Breast epithelium (tissue), 4 donors: ENCODE measurements around the gene ADGRG3. TPM values are rescaled to one million over a fixed set of nuclear protein-coding genes. Genes with fewer than 3 reads are reported as not detected.

Experiments
- DNase-seq, 2 donors: peaks; one replicate each; pipeline ENCODE4 v3.0.0-alpha.2; 2019; ENCODE audit warnings: low spot score in 2 of 2
- H3K27ac ChIP-seq, 2 donors: fragments of 200-600 bp; sonication (generic) in 1 of 2; one replicate each; pipeline ENCODE4 v1.5.1; 2016 to 2019; ENCODE audit warnings: mild to moderate bottlenecking in 1 of 2
- H3K27me3 ChIP-seq, 2 donors: fragments of 200-600 bp; sonication (generic) in 1 of 2; one replicate each; pipeline versions ENCODE4 v1.5.1 to v1.6.0; 2017 to 2019; ENCODE audit warnings: control low read depth in 1 of 2, mild to moderate bottlenecking in 1 of 2
- H3K36me3 ChIP-seq: fragments of 200-600 bp; one replicate; pipeline ENCODE4 v1.5.1; 2019
- H3K4me1 ChIP-seq, 2 donors: fragments of 200-600 bp; sonication (generic); one replicate each; pipeline ENCODE4 v1.5.1; 2016 to 2019; ENCODE audit warnings: control low read depth in 1 of 2
- H3K4me3 ChIP-seq, 3 donors: fragments of 200-600 bp; sonication (generic); 1 replicate in 2 of 3; 2 replicates in 1 of 3; pipeline ENCODE4 v1.5.1; 2016 to 2019; ENCODE audit warnings: mild to moderate bottlenecking in 3 of 3, moderate library complexity in 2 of 3
- H3K9me3 ChIP-seq, 2 donors: fragments of 200-600 bp; sonication (generic) in 1 of 2; one replicate each; pipeline ENCODE4 v1.5.1; 2016 to 2019; ENCODE audit warnings: control low read depth in 1 of 2
- POLR2A ChIP-seq: fragments of 450-650 bp; IDR thresholded peaks from one replicate; pipeline ENCODE4 v1.6.1; 2016; ENCODE audit warnings: antibody characterized with exemption, mild to moderate bottlenecking, moderate library complexity
- POLR2AphosphoS5 ChIP-seq, 3 donors: sonication (generic); formaldehyde crosslinking; IDR thresholded peaks; one replicate each; pipeline ENCODE4 v1.6.1; 2017; ENCODE audit warnings: antibody characterized with exemption in 3 of 3
- intact Hi-C: fragments of 100-400 bp; cut with DNase I; formaldehyde crosslinking; loops from one replicate; pipeline ENCODE4 v1.15.1; 2023; ENCODE audit warnings: low total_unique reads
- total RNA-seq, 3 donors: library from RNA; depleted of rRNA; stranded (reverse); fragments of >200 nt; gene quantifications; one replicate each; pipeline ENCODE4 v1.1.0, GENCODE V29; 2016
- TF ChIP-seq, protein P1 (sequence below), 3 donors: fragments of 450-650 bp; IDR thresholded peaks; one replicate each; pipeline ENCODE4 v1.5.1; 2016 to 2017; ENCODE audit warnings: antibody characterized with exemption in 3 of 3, mild to moderate bottlenecking in 3 of 3, moderate library complexity in 3 of 3

Gene ADGRG3
- total RNA-seq, 3 donors from 2014 or later: 0.64 to 5.2 (median 1.6) TPM

DNA sequence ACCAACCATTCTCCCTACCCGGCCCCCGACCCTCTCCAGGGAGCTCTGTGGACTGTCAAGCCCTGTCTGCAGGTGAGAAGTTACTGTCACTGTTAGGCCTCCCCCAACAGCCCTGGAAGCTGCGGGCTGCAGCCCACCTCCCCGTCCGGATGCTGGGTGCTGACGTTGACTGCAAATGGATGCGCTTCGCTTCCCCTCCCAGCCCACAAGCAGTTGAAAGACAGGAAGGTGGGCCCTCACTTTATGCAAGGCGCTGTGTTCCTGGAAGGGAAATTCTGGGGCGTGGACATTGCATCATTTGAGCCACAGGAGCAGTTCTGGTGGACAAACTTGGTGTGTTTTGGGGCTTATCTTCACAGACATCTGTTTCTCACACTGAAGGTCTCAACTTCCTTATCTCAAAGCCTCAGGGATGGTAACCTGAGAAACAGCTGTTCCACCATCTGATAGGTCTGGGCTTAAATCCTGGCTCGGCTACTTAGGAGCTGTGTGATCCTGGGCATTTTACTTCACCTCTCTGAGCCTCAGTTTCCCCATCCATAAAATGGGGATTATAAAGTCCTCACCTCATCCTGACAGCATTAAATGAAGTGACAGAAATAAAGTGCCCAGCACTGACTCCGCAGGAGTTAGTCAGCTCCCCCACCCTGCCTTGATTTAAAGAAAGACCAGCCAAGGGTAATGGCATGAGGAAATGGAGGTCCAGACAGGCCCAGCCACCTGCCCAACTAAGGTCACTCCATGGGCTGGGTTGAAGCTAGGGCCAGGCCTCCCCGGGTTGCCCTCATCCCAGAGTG is 21.9 kb downstream of the ADGRG3 start:
- peak in 1 of 2 donors; percentile 40 for DNase-seq
- Histone ChIP-seq H3K27me3 (no peaks in the 10 kb centered on the region), H3K9me3 (no peaks in the 10 kb centered on the region), H3K27ac (no peak overlapping the region), H3K4me3 (no peak overlapping the region), H3K36me3 (no peaks in the 10 kb centered on the region), H3K4me1 (no peaks in the 10 kb centered on the region)
- TF ChIP-seq POLR2A (no peak), POLR2AphosphoS5 (IDR thresholded peaks at IDR 0.05) (no peak)
- TF ChIP-seq, protein P1, sequence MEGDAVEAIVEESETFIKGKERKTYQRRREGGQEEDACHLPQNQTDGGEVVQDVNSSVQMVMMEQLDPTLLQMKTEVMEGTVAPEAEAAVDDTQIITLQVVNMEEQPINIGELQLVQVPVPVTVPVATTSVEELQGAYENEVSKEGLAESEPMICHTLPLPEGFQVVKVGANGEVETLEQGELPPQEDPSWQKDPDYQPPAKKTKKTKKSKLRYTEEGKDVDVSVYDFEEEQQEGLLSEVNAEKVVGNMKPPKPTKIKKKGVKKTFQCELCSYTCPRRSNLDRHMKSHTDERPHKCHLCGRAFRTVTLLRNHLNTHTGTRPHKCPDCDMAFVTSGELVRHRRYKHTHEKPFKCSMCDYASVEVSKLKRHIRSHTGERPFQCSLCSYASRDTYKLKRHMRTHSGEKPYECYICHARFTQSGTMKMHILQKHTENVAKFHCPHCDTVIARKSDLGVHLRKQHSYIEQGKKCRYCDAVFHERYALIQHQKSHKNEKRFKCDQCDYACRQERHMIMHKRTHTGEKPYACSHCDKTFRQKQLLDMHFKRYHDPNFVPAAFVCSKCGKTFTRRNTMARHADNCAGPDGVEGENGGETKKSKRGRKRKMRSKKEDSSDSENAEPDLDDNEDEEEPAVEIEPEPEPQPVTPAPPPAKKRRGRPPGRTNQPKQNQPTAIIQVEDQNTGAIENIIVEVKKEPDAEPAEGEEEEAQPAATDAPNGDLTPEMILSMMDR (IDR thresholded peaks at IDR 0.05): no peak
- intact Hi-C loops: no loop called here

DNA sequence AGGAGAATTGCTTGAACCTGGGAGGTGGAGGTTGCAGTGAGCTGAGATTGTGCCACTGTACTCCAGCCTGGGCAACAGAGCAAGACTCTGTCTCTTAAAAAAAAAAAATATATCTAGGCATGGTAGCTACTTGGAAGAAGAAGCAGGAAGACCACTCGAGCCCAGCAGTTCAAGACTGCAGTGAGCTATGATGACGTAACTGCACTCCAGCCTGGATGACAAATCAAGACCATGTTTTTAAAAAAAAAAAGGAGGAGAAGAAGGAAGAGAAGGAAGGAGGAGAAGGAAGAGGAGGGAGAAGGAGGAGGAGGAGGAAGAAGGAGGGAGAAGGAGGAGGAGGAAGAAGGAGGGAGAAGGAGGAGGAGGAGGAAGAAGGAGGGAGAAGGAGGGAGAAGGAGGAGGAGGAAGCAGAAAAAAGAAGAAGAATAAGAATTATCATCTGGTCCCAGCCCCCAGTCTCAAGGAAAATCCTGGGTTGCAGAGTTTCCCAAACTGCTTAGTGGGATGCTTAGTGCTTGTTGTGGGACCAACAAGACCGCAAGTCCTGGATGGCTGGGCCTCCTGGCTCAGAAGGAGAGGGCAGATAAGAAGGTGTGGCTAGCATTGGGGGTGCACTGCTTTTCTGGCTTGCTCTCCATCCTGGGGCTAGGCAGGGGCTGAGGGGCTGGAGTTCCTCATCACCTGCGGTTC is 22.8 kb downstream of the ADGRG3 start:
- H3K27ac ChIP-seq: no peak overlapping the region
- intact Hi-C loops: no loop called here

DNA sequence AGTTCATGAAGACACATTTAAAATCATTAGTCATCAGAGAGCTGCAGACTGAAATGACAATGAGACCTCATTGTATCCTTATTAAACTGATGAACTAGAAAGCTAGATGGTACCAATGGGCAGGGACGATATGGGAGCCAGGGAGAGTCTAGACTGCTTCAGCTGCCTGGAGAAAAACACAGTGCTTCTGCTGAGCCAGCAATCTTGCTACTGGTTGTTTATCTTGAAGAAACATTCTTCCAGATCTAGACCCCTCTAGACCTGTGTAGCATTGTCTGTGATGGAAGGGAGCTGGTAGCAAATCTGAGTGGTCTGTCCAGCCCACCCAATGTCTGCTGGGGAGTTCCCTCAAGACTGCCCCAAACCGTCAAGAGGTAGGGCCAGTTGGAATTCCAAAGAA is 24.5 kb downstream of the ADGRG3 start:
- H3K27ac ChIP-seq: no peak overlapping the region
- H3K4me3 ChIP-seq: no peak overlapping the region
- intact Hi-C loops: no loop called here
- H3K27me3 ChIP-seq: no peaks in the 10 kb centered on the region
- DNase-seq: no peak
- no peaks in the 10 kb centered on the region for H3K9me3 ChIP-seq
- TF ChIP-seq POLR2A: no peak
- TF ChIP-seq, protein P1 (IDR thresholded peaks at IDR 0.05): no peak
- no peak for TF ChIP-seq POLR2AphosphoS5 (IDR thresholded peaks at IDR 0.05)
- no peaks in the 10 kb centered on the region for H3K36me3 ChIP-seq
- H3K4me1 ChIP-seq: no peaks in the 10 kb centered on the region

More for the DNA sequence above, 22.8 kb downstream of the ADGRG3 start:
- Histone ChIP-seq H3K27me3 (no peaks in the 10 kb centered on the region), H3K4me1 (no peaks in the 10 kb centered on the region), H3K36me3 (no peaks in the 10 kb centered on the region), H3K9me3 (no peaks in the 10 kb centered on the region), H3K4me3 (no peak overlapping the region)
- DNase-seq: no peak
- TF ChIP-seq POLR2AphosphoS5 (IDR thresholded peaks at IDR 0.05): no peak
- TF ChIP-seq, protein P1 (IDR thresholded peaks at IDR 0.05): no peak
- TF ChIP-seq POLR2A: no peak

DNA sequence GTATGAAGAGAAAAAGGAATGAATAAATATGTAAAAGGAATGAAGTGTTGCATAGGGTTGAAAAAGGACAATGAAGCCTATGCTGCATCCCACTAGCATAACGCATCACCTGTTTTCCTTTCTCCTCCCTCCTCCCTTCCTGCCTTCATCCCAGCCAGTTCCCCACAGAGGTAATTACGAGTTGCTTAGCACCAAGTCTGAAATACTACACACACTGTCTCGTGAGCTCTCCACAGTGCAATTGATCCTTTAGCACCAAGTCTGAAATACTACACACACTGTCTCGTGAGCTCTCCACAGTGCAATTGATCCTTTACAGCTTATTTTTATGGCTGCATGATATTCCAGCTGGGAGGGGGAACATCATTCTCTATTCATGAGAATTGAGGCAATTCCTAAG is 25.4 kb downstream of the ADGRG3 start:
- Histone ChIP-seq H3K36me3 (no peaks in the 10 kb centered on the region), H3K27ac (no peak overlapping the region), H3K9me3 (no peaks in the 10 kb centered on the region), H3K4me1 (no peaks in the 10 kb centered on the region), H3K27me3 (no peaks in the 10 kb centered on the region), H3K4me3 (no peak overlapping the region)
- TF ChIP-seq, protein P1 (IDR thresholded peaks at IDR 0.05): no peak
- DNase-seq: no peak
- intact Hi-C loops: no loop called here

DNA sequence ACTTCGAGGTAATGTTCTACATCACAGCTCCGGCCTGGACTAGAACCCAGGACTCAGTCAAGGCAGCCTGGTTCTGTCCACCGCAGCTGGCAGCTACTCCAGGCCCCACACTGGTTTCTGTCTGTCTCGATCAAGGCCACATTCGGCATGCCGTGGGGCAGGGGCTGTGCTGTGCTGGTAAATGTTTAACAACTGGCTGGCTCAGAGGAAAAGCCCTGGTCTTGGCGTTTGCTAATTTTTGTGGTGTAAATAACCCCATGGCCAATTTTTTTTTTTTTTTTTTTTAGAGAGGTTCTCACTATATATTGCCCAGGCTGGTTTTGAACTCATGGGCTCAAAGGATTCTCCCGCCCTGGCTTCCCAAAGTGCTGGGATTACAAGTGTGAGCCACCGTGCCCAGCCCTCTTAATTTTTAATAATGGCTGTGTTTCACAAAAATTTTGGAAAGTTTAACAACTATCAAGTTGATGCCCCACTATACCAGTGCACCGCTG is 26.2 kb downstream of the ADGRG3 start:
- H3K4me3 ChIP-seq: no peak overlapping the region
- H3K27me3 ChIP-seq: no peaks in the 10 kb centered on the region
- no peak for DNase-seq
- no peaks in the 10 kb centered on the region for H3K36me3 ChIP-seq
- TF ChIP-seq POLR2A (no peak), POLR2AphosphoS5 (IDR thresholded peaks at IDR 0.05) (no peak)
- TF ChIP-seq, protein P1 (IDR thresholded peaks at IDR 0.05): no peak
- intact Hi-C loops: no loop called here
- no peaks in the 10 kb centered on the region for H3K9me3 ChIP-seq
- no peaks in the 10 kb centered on the region for H3K4me1 ChIP-seq
- H3K27ac ChIP-seq: no peak overlapping the region
